DMS53 treated with DMSO at 0.1 percent for 48 hours (cell line): ENCODE measurements around the gene DHX15.
A peak's percentile ranks its signal among the peaks of the same experiment; 100 is the strongest.

Experiments used
- DNase-seq: peaks from one replicate; lab custom pipeline; 2025; ENCODE audit not compliant: unreplicated experiment; lab: John Stamatoyannopoulos, UW

The DHX15 gene

DNA sequence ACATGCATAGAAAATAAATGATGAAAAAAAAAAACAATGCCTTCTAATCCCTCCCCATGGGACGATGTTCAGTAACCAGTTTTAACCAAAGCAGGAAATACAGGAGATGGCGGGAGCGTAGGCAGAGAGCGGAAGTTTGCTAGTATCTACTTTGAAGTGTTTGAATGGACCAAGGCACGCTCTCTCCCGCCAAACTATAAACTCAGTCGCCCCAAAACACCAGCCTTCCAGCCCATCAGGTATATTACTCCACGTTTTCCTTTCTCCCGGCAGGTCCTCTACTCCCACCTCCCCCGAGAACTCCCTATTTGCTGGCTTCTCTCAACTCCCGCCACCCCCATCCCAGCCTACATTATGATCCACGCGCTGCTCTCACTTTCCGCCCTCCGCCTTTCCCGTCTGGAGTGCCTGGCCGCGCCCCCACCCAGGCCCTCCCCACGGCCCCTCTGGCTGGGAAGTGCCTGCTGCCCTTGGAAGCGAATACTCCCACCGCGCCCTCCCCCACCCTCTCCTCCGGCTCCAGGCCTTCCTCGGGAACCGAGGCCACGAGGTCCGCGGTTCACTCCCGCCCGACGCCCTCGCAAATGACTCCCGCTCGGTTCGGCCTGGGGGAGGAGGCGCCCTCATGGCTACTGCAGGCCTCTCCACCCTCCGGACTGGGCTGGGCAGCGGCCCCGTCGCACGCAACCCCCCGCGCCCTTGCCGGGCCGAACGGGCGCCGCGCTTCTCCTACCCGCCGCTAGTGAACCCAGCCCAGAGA is 723 bp downstream of the DHX15 start:
- peak; percentile 52 for DNase-seq

DNA sequence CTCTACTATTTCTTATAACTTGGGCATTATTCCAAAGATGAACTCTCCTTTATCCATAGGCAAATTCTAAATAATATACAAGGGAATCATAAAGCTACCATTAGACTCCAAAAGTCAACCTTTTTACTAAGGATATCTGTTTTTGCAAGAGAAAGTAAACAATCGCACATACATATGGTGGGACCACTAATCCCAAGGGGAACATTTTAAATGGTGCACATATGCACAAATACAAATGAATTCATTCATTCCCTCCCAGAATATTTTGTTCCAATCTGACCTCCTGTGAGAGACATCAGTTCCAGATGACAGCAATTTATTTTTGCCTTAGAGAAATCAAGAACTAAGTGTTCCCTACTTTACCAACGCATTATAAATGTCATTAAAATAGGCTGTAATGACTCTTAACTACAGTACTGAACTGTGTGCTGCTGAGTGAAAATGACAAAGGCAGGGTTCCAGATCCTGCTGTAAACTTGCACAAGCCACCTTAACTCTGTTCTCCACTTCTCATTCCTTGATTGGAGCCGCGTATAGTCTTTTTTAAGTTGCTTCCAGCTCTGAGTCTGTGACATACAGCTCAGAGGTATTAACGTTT is 2.0 kb downstream of the DHX15 start:
- DNase-seq, result no peak

- DNase-seq, result no peak
Measured at GRCh38 chr4:24578364-24578763, 6.0 kb downstream of the DHX15 start.

- DNase-seq, result no peak
Measured at GRCh38 chr4:24576276-24576675, 8.1 kb downstream of the DHX15 start.

GRCh38 chr4:24574236-24574635 is 10.1 kb downstream of the DHX15 start:
- DNase-seq, result no peak

DNA sequence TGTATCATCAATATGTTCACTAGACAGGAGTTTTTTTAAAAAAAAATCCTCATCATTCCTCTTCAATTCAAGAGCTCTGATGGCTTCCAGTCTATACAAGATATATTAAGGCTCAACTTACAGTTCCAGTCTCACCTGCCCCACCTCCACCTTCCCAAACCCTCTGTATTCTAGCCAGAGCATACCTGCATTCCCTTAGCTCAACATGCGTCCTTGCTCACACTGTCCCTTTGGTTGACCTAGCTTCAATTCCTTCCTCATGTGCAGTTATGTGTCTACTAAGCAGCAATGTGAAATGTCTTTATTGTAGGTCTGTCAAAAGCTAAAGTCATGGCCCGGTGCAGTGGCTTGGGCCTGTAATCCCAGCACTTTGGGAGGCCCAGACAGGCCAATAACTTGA is 10.8 kb downstream of the DHX15 start:
- no peak for DNase-seq

- no peak for DNase-seq
Measured at GRCh38 chr4:24570574-24571236, 13.6 kb downstream of the DHX15 start.

DNA sequence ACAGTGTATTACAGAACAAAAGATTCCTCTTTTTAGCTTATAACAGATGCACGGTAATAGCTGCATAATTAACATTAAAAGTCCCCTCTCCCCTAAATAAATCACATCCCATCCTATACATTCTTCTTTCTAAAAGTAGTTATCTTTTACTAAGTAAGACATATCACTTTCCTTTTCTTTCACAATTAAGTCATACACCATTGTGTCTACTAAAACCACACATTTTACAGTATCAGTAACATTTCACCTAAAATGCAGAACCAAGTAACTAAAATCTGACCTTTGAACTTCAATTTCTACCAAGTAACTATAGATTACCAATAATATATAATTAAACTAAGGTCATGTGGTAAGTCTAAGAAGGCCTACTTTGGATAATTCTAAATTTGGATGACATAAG is 14.2 kb downstream of the DHX15 start:
- DNase-seq, result no peak

- DNase-seq, result no peak
Measured at GRCh38 chr4:24569662-24570061, 14.7 kb downstream of the DHX15 start.

DNA sequence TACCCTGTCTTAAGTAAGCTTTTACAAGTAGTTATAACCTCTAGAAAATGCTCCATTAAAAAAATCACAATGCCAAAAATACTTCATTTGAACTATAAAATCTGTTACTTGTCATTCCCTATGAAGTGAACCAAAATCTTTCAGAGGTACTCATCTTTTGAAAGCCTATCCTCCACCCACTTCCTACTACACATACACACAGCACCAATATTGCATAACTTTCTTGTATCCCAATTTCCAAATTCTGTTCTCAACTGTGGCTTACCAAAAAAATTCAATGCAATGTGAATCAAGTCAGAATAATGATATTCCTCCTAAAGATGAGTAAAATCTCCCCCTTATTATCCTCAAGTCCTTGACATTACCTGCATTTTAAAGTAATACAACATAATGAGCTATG is 15.9 kb downstream of the DHX15 start:
- DNase-seq, result no peak

- DNase-seq, result no peak
Measured at GRCh38 chr4:24565054-24565453, 19.3 kb downstream of the DHX15 start.

- DNase-seq, result no peak
Measured at GRCh38 chr4:24564488-24564887, 19.9 kb downstream of the DHX15 start.

- no peak for DNase-seq
Measured at GRCh38 chr4:24561438-24562139, 22.8 kb downstream of the DHX15 start.

GRCh38 chr4:24560868-24561368 is 23.4 kb downstream of the DHX15 start:
- DNase-seq, result no peak

DNA sequence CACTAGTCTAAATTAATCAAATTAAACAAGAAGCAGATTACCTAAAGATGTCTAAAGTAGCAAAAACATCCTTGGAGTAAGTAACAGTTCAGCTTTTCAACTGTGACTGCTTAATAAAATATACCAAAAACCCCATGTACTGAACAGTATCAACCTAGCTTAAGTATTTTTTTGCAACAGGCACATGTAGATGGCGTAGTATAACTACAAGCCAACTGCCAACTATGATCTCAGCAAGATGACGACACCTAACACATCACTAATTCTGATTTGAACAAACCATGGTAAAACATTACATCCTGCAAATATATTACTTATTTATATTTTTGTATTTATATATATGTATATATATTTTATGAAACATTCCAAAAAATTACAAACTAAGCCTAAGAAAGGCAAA is 24.5 kb downstream of the DHX15 start:
- DNase-seq, result no peak

DNA sequence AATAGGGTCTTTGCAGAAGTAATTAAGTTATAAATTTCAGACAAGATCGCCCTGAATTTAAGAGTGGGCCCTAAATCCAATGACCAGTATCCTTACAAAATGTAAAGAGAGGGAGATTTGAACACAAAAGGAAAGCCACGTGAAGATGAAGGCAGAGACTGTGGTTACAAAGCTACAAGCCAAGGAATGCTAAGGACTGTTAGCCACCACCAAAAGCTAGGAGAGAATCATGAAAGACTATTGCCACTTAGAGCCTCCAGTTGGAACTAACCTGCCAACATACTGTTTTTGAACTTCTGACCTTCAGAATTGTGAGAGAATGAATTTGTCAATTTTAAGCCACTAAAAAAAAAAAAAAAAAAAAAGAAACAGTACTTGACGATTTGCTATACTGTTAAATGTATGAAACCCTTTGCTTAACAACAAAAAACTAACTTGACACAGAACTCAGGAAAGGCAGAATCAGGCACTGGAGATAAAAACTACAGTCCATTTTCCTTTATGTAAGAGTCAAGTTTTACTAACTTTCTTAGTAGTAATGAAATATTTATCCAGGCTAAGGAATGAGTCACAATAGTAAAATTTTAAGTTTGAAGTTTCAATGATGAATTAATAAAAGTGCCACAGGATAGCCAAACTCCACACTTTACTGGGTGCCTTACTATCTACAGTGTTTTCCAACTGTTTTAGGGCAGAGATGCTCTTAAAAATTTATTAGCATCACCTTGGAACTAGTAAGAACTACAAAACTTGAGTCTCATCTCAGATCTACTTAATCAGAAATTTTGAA is 25.1 kb downstream of the DHX15 start:
- DNase-seq, result no peak

DNA sequence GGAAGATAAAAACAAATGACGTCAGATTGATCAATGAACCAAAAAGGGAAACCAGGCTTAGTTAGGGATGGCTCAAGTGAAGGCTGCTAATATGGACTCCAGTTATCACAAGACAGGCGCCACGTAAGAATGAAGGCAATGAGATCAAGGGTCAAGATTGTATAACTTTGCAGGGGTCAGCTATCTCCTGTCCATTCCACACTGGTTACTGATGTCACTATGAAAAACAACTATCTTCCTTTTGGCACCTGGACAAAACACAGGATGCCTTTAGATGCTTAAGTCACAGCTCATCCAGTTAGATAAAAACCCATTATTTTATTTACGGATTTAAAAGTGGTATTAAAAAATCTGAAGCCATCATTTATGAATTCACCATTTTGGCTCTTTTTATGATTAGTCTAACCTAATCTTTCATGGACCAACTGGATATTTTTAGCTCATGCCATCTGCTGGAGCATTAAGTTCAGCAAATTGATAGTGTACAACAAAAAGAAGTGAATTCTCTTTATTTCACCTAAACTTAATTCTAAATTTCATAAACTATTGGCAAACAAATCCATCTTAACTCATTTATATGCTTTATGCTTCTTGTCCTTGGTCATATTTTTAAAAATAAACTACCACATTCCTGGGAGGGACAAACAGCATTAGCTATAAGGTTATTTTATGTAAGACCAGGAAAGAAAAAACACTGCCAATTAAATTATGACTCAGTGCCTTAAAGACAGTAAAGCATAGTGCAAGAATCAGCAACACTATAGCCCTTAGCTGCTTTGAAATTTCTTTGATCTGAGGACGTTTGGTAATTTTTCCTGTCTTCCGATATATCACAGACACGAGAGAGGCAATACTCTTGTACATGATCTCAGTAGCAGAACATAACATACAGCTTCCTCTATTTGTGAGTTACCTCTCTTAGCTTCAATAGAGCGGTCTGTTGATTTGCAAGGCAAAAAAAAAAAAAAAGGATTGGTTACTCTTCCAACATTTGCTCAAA is 27.0 kb downstream of the DHX15 start:
- DNase-seq, result no peak

DNA sequence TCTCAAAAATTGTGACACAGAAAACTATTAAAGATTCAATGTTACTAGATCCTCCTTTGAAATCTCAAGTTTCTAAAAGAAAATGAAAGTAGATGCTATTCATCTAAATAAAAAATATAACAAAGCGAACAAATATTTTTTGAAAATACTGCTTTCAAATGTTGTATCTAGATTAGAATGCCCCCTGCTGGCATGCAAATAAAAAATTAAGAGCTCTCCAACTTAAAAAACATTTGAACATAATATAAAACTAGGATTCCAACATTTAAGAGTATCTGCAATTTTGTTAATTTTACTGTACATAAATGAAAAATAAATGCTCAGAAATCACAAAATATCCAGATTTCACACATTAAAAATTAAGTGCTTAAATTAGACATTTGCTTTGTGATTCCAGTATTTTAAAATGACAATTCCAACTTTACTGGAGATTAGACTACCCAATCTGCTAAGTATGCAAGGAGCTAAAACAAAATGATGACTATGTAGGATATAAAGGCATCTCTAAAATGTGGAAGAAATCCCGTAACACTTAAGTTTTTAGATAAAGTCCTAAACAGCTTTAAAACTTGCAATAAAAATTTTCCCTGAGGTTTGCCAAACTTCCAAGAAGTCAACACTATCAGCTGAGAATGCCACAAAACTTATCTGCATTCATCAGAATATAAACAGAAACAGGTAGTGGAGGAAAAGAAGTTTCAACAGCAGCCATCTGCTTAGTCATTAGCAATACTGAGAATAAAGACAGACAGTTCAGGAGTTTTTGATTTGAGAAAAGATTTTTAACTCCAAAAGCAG is 32.7 kb downstream of the DHX15 start:
- DNase-seq, result no peak
